HEK293 (cell line): ENCODE results near the gene HMGXB3.
A peak's percentile ranks its signal among the peaks of the same experiment; 100 is the strongest.

Experiments used
- GLI2 ChIP-seq: fragments of 450-650 bp; formaldehyde crosslinking; IDR thresholded peaks from 2 replicates; pipeline ENCODE4; 2017; ENCODE audit warnings: missing biosample characterization, missing genetic modification characterization, low read depth, borderline replicate concordance
- ZNF138 ChIP-seq: fragments of 450-650 bp; formaldehyde crosslinking; IDR thresholded peaks from 2 replicates; pipeline ENCODE4 v1.5.1; 2016; ENCODE audit warnings: missing biosample characterization, missing genetic modification characterization, borderline replicate concordance
- ZNF223 ChIP-seq: fragments of 450-650 bp; formaldehyde crosslinking; IDR thresholded peaks from 2 replicates; pipeline ENCODE4 v1.5.1; 2016; ENCODE audit warnings: missing biosample characterization, missing genetic modification characterization
- ZNF266 ChIP-seq: fragments of 450-650 bp; formaldehyde crosslinking; IDR thresholded peaks from 2 replicates; pipeline ENCODE4 v1.5.1; 2016; ENCODE audit warnings: missing biosample characterization, missing genetic modification characterization, low read depth
- ZNF341 ChIP-seq: fragments of 450-650 bp; formaldehyde crosslinking; IDR thresholded peaks from 2 replicates; pipeline ENCODE4; 2016; ENCODE audit warnings: low read depth, missing biosample characterization, missing genetic modification characterization
- ZNF350 ChIP-seq: fragments of 450-650 bp; formaldehyde crosslinking; IDR thresholded peaks from 2 replicates; pipeline ENCODE4 v1.5.0; 2017; ENCODE audit warnings: missing biosample characterization, mild to moderate bottlenecking, missing genetic modification characterization
- ZNF366 ChIP-seq: fragments of 450-650 bp; formaldehyde crosslinking; conservative IDR thresholded peaks from 2 replicates; pipeline ENCODE4 v1.5.1; 2016; ENCODE audit warnings: missing biosample characterization, missing genetic modification characterization
- ZNF426 ChIP-seq: fragments of 450-650 bp; formaldehyde crosslinking; IDR thresholded peaks from 2 replicates; pipeline ENCODE4 v1.5.1; 2017; ENCODE audit warnings: missing biosample characterization, missing genetic modification characterization, mild to moderate bottlenecking, inconsistent platforms, moderate library complexity
- ZNF433 ChIP-seq: fragments of 450-650 bp; formaldehyde crosslinking; IDR thresholded peaks from 2 replicates; pipeline ENCODE4 v1.5.1; 2016; ENCODE audit warnings: missing biosample characterization, missing genetic modification characterization, low read depth
- ZNF544 ChIP-seq: fragments of 450-650 bp; formaldehyde crosslinking; IDR thresholded peaks from 2 replicates; pipeline ENCODE4 v1.5.0; 2017; ENCODE audit warnings: missing biosample characterization, missing genetic modification characterization
- ZNF558 ChIP-seq: fragments of 450-650 bp; formaldehyde crosslinking; IDR thresholded peaks from 2 replicates; pipeline ENCODE4 v1.5.1; 2016; ENCODE audit warnings: missing biosample characterization, missing genetic modification characterization
- ZNF571 ChIP-seq: fragments of 450-650 bp; formaldehyde crosslinking; IDR thresholded peaks from 2 replicates; pipeline ENCODE4 v1.5.0; 2017; ENCODE audit warnings: missing biosample characterization, missing genetic modification characterization
- ZNF623 ChIP-seq: fragments of 450-650 bp; formaldehyde crosslinking; IDR thresholded peaks from 2 replicates; pipeline ENCODE4 v1.5.1; 2016; ENCODE audit warnings: missing biosample characterization, missing genetic modification characterization
- ZNF664 ChIP-seq: fragments of 450-650 bp; formaldehyde crosslinking; IDR thresholded peaks from 2 replicates; pipeline ENCODE4 v1.5.1; 2016; ENCODE audit warnings: missing biosample characterization, missing genetic modification characterization
- ZNF791 ChIP-seq: fragments of 450-650 bp; formaldehyde crosslinking; IDR thresholded peaks from 2 replicates; pipeline ENCODE4 v1.5.1; 2016; ENCODE audit warnings: missing biosample characterization, missing genetic modification characterization
- ZXDB ChIP-seq: fragments of 450-650 bp; formaldehyde crosslinking; IDR thresholded peaks from 2 replicates; pipeline ENCODE4 v1.5.1; 2016; ENCODE audit warnings: missing biosample characterization, missing genetic modification characterization
- TF ChIP-seq, protein P1 (sequence below): fragments of 450-650 bp; formaldehyde crosslinking; IDR thresholded peaks from 2 replicates; pipeline ENCODE4 v1.5.1; 2016; ENCODE audit warnings: missing biosample characterization, missing genetic modification characterization
- TF ChIP-seq, protein P2 (sequence below): fragments of 450-650 bp; formaldehyde crosslinking; IDR thresholded peaks from 2 replicates; pipeline ENCODE4 v1.5.1; 2016; ENCODE audit warnings: missing biosample characterization, missing genetic modification characterization
- TF ChIP-seq, protein P3 (sequence below): fragments of 450-650 bp; formaldehyde crosslinking; IDR thresholded peaks from 2 replicates; pipeline ENCODE4 v1.5.1; 2016; ENCODE audit warnings: missing biosample characterization, missing genetic modification characterization
- TF ChIP-seq, protein P4 (sequence below): fragments of 450-650 bp; formaldehyde crosslinking; IDR thresholded peaks from 2 replicates; pipeline ENCODE4 v1.5.1; 2016; ENCODE audit warnings: missing biosample characterization, missing genetic modification characterization
- TF ChIP-seq, protein P5 (sequence below): IDR thresholded peaks from 2 replicates; pipeline ENCODE4 v1.6.1; 2011; ENCODE audit warnings: mild to moderate bottlenecking, low read depth, low read length, borderline replicate concordance

HMGXB3 gene

DNA sequence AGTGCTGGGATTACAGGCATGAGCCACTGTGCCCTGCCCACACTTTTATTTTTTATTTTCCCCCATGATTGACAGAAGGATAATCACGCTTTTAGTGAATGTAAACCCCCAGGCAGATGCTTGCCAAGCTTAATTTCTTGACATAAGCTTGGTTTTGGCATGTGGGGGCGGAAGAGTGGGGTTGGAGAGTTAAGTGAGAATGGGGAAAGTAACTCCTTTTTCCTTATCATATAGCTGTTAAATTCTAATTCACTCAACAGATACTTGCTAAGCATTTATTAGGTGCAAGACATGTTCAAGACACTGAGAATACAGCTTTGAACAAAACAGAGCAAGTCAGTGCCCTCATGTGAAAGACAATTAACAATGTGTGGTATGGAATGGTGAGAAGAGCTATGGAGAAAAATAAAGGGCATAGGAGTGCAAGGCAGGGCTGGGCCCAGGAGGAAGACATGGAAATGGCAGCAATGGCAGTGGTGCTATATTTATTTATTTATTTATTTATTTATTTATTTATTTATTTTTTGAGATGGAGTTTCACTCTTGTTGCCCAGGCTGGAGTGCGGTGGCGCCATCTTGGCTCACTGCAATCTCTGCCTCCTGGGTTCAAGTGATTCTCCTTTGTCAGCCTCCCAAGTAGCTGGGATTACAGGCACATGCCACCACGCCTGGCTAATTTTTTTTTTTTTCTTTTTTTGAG is 37.8 kb upstream of the HMGXB3 start (continued):
- TF ChIP-seq ZNF433 (tag by site-specific recombination) (peak; percentile 94), ZNF350 (tag by site-specific recombination) (no peak), ZNF266 (peak; percentile 95), ZNF791 (tag by site-specific recombination) (peak; percentile 89), ZNF426 (tag by site-specific recombination) (peak; percentile 95), ZNF664 (tag by site-specific recombination) (peak; percentile 92), ZNF223 (tag by site-specific recombination) (peak; percentile 84), ZNF138 (tag by site-specific recombination) (peak; percentile 93; the same call in 1 of the 2 replicates), GLI2 (tag by site-specific recombination) (peak; percentile 73; the same call in 1 of the 2 replicates), ZNF571 (tag by site-specific recombination) (no peak), ZNF623 (tag by site-specific recombination) (peak; percentile 85), ZNF558 (tag by site-specific recombination) (peak; percentile 95), ZXDB (tag by site-specific recombination) (peak; percentile 81), ZNF544 (no peak), ZNF366 (0 out of 2 replicates have a peak, but pooled peaks have one; percentile 13), ZNF341 (tag by site-specific recombination) (peak; percentile 45)
- TF ChIP-seq, protein P1, sequence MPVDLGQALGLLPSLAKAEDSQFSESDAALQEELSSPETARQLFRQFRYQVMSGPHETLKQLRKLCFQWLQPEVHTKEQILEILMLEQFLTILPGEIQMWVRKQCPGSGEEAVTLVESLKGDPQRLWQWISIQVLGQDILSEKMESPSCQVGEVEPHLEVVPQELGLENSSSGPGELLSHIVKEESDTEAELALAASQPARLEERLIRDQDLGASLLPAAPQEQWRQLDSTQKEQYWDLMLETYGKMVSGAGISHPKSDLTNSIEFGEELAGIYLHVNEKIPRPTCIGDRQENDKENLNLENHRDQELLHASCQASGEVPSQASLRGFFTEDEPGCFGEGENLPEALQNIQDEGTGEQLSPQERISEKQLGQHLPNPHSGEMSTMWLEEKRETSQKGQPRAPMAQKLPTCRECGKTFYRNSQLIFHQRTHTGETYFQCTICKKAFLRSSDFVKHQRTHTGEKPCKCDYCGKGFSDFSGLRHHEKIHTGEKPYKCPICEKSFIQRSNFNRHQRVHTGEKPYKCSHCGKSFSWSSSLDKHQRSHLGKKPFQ, result 0 out of 2 replicates have a peak, but pooled peaks have one; percentile 33
- TF ChIP-seq, protein P2, sequence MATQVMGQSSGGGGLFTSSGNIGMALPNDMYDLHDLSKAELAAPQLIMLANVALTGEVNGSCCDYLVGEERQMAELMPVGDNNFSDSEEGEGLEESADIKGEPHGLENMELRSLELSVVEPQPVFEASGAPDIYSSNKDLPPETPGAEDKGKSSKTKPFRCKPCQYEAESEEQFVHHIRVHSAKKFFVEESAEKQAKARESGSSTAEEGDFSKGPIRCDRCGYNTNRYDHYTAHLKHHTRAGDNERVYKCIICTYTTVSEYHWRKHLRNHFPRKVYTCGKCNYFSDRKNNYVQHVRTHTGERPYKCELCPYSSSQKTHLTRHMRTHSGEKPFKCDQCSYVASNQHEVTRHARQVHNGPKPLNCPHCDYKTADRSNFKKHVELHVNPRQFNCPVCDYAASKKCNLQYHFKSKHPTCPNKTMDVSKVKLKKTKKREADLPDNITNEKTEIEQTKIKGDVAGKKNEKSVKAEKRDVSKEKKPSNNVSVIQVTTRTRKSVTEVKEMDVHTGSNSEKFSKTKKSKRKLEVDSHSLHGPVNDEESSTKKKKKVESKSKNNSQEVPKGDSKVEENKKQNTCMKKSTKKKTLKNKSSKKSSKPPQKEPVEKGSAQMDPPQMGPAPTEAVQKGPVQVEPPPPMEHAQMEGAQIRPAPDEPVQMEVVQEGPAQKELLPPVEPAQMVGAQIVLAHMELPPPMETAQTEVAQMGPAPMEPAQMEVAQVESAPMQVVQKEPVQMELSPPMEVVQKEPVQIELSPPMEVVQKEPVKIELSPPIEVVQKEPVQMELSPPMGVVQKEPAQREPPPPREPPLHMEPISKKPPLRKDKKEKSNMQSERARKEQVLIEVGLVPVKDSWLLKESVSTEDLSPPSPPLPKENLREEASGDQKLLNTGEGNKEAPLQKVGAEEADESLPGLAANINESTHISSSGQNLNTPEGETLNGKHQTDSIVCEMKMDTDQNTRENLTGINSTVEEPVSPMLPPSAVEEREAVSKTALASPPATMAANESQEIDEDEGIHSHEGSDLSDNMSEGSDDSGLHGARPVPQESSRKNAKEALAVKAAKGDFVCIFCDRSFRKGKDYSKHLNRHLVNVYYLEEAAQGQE, result peak; percentile 82
- TF ChIP-seq, protein P3, sequence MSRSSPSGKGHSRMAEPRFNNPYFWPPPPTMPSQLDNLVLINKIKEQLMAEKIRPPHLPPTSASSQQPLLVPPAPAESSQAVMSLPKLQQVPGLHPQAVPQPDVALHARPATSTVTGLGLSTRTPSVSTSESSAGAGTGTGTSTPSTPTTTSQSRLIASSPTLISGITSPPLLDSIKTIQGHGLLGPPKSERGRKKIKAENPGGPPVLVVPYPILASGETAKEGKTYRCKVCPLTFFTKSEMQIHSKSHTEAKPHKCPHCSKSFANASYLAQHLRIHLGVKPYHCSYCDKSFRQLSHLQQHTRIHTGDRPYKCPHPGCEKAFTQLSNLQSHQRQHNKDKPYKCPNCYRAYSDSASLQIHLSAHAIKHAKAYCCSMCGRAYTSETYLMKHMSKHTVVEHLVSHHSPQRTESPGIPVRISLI (tag by site-specific recombination), result no peak; the same call in 1 of the 2 replicates
- TF ChIP-seq, protein P4, sequence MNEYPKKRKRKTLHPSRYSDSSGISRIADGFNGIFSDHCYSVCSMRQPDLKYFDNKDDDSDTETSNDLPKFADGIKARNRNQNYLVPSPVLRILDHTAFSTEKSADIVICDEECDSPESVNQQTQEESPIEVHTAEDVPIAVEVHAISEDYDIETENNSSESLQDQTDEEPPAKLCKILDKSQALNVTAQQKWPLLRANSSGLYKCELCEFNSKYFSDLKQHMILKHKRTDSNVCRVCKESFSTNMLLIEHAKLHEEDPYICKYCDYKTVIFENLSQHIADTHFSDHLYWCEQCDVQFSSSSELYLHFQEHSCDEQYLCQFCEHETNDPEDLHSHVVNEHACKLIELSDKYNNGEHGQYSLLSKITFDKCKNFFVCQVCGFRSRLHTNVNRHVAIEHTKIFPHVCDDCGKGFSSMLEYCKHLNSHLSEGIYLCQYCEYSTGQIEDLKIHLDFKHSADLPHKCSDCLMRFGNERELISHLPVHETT (tag by site-specific recombination), result peak; percentile 83
- TF ChIP-seq, protein P5, sequence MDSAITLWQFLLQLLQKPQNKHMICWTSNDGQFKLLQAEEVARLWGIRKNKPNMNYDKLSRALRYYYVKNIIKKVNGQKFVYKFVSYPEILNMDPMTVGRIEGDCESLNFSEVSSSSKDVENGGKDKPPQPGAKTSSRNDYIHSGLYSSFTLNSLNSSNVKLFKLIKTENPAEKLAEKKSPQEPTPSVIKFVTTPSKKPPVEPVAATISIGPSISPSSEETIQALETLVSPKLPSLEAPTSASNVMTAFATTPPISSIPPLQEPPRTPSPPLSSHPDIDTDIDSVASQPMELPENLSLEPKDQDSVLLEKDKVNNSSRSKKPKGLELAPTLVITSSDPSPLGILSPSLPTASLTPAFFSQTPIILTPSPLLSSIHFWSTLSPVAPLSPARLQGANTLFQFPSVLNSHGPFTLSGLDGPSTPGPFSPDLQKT, result no peak
